HepG2 (cell line): ENCODE measurements around the gene ICAM3. TPM values are rescaled to one million over a fixed set of nuclear protein-coding genes. Genes with fewer than 3 reads are reported as not detected.

Source experiments
- ARID2 ChIP-seq: sonication (generic); formaldehyde crosslinking; IDR thresholded peaks from 2 replicates; pipeline ENCODE4 v1.8.1; 2022; ENCODE audit warnings: mild to moderate bottlenecking, missing genetic modification reagents, borderline replicate concordance
- FUBP1 ChIP-seq: sonication (generic); formaldehyde crosslinking; IDR thresholded peaks from 2 replicates; pipeline ENCODE4 v1.5.1; 2020; ENCODE audit warnings: missing genetic modification reagents, mild to moderate bottlenecking, borderline replicate concordance
- GZF1 ChIP-seq: sonication (generic); formaldehyde crosslinking; IDR thresholded peaks from 2 replicates; pipeline ENCODE4 v1.5.1; 2020; ENCODE audit warnings: mild to moderate bottlenecking, missing genetic modification reagents
- HOMEZ ChIP-seq: IDR thresholded peaks from 2 replicates; pipeline ENCODE4 v1.6.1; 2016; ENCODE audit warnings: low read depth
- KDM6A ChIP-seq: IDR thresholded peaks from 2 replicates; pipeline ENCODE4 v1.6.1; 2016; ENCODE audit warnings: low read depth
- PAXIP1 ChIP-seq: sonication (generic); formaldehyde crosslinking; conservative IDR thresholded peaks from 2 replicates; pipeline ENCODE4 v1.4.0; 2020; ENCODE audit warnings: mild to moderate bottlenecking, missing genetic modification reagents, moderate library complexity
- RXRB ChIP-seq: IDR thresholded peaks from 2 replicates; pipeline ENCODE4 v1.6.1; 2016; ENCODE audit warnings: borderline replicate concordance, missing genetic modification reagents, missing compliant biosample characterization
- SP2 ChIP-seq: sonication (generic); formaldehyde crosslinking; IDR thresholded peaks from 2 replicates; pipeline ENCODE4 v1.5.1; 2020; ENCODE audit warnings: mild to moderate bottlenecking, missing genetic modification reagents
- TFAP4 ChIP-seq: sonication (generic); IDR thresholded peaks from 2 replicates; pipeline ENCODE4 v1.6.1; 2016; ENCODE audit warnings: low read depth, borderline replicate concordance
- TRAFD1 ChIP-seq: sonication (generic); formaldehyde crosslinking; IDR thresholded peaks from 2 replicates; pipeline ENCODE4 v1.5.1; 2020; ENCODE audit warnings: missing genetic modification reagents, mild to moderate bottlenecking, borderline replicate concordance
- YEATS2 ChIP-seq: sonication (generic); formaldehyde crosslinking; IDR thresholded peaks from 2 replicates; pipeline ENCODE4 v1.4.0; 2020; ENCODE audit warnings: missing genetic modification reagents, borderline replicate concordance
- ZBTB46 ChIP-seq: sonication (generic); formaldehyde crosslinking; IDR thresholded peaks from 2 replicates; pipeline ENCODE4 v1.4.0; 2020; ENCODE audit warnings: mild to moderate bottlenecking, missing genetic modification reagents, borderline replicate concordance
- ZNF501 ChIP-seq: sonication (generic); formaldehyde crosslinking; IDR thresholded peaks from 2 replicates; pipeline ENCODE4 v1.5.1; 2020; ENCODE audit warnings: mild to moderate bottlenecking, moderate library complexity, missing genetic modification reagents
- ZNF543 ChIP-seq: sonication (generic); formaldehyde crosslinking; IDR thresholded peaks from 2 replicates; pipeline ENCODE4 v1.4.0; 2020; ENCODE audit warnings: mild to moderate bottlenecking, missing genetic modification reagents
- ZNF558 ChIP-seq: sonication (generic); formaldehyde crosslinking; IDR thresholded peaks from 2 replicates; pipeline ENCODE4 v1.9.0; 2022; ENCODE audit warnings: mild to moderate bottlenecking, missing genetic modification reagents, borderline replicate concordance
- ZNF83 ChIP-seq: sonication (generic); formaldehyde crosslinking; IDR thresholded peaks from 2 replicates; pipeline ENCODE4 v1.4.0; 2020; ENCODE audit warnings: missing genetic modification reagents, mild to moderate bottlenecking, borderline replicate concordance
- polyA plus RNA-seq, 8 experiments: library from polyadenylated mRNA; depleted of rRNA in 3 of 8; stranded (reverse) in 7 of 8; unstranded in 1 of 8; fragments of >200 nt; fragmentation: Illumina TruSeq in 4 of 8; extraction: Trizol in 4 of 8; gene quantifications; 2 replicates each; pipeline versions ENCODE4 v1.2.1 to v1.2.3, GENCODE V29; 2011 to 2016; ENCODE audit warnings: low read depth in 4 of 8, missing spikeins in 1 of 8, mixed read lengths in 1 of 8; ENCODE audit not compliant: insufficient read depth in 1 of 8
- total RNA-seq, 5 experiments: library from RNA; depleted of rRNA; stranded (reverse); fragments of >200 nt; fragmentation: Illumina TruSeq; extraction: Trizol; gene quantifications; 2 replicates each; pipeline ENCODE4 v1.2.3, GENCODE V29; 2016; ENCODE audit warnings: low read depth in 1 of 5

ICAM3 gene
- total and polyA plus RNA-seq, 2 of the 13 experiments (the other 11 are each of a cell fraction or from before 2014, with no cell fraction given), result 14.1 to 21.0 TPM

GRCh38 chr19:10332158-10332964, 7.1 kb downstream of the ICAM3 start (continued):
- TF ChIP-seq PAXIP1 (CRISPR knock-in tag), result peak; percentile 63
- TF ChIP-seq HOMEZ (CRISPR knock-in tag), result no peak
- 0 out of 2 replicates have a peak, but pooled peaks have one; percentile 25 for TF ChIP-seq RXRB (CRISPR knock-in tag)
- TF ChIP-seq ZNF558 (CRISPR knock-in tag), result no peak
- TF ChIP-seq SP2 (CRISPR knock-in tag), result no peak
- 0 out of 2 replicates have a peak, but pooled peaks have one; percentile 7 for TF ChIP-seq ZNF501 (CRISPR knock-in tag)
- TF ChIP-seq TFAP4, result peak; percentile 40; the same call in 1 of the 2 replicates
- TF ChIP-seq ZNF83, result no peak
- TF ChIP-seq GZF1, result 0 out of 2 replicates have a peak, but pooled peaks have one; percentile 3
- TF ChIP-seq ARID2 (CRISPR knock-in tag), result no peak
- TF ChIP-seq FUBP1 (CRISPR knock-in tag), result no peak
- no peak for TF ChIP-seq KDM6A
- TF ChIP-seq ZBTB46, result no peak
- no peak for TF ChIP-seq TRAFD1 (CRISPR knock-in tag)
- 0 out of 2 replicates have a peak, but pooled peaks have one; percentile 28 for TF ChIP-seq YEATS2 (CRISPR knock-in tag)
- TF ChIP-seq ZNF543 (CRISPR knock-in tag), result no peak; the same call in 1 of the 2 replicates
